Measurements from ENCODE around the gene CMBL. TPM values are rescaled to one million over a fixed set of nuclear protein-coding genes. Genes with fewer than 3 reads are reported as not detected.

The CMBL gene
- total RNA-seq, 2 donors from 2014 or later: 11.2 to 20.3 TPM

DNA sequence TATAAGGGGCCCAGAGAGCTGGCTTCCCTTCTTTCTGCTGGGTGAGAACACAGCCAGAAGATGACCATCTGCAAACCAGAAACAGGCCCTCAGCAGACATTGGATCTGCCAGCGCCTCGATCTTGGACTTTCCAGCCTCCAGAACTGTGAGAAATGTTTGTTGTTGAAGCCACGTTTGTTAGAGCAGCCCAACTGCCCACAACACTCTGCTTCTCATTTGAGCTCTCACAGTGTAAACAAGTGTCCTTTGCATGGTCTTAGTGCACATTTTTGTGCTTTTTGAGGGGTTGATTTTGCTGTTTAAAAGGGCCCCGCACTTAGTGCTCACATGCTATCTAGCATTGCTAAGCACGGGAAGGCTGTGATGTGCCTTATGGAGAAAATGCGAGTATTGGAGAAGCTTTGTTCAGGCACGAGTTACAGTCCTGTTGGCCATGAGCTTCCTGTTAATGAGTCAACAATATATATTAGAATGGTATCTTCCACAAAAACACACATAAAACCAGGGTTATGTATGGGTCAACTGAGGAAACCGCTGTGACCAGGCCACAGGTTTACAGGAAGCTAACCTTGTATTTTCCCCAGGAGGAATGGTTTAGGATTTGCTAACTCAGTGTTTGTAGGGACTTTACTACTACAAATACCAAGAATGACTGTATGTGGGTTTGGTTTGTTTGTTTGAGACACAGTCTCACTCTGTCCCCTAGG, 11.9 kb downstream of the CMBL start:
- 74% methylated on average over 8 of the region's 8 CpGs for WGBS
- Histone ChIP-seq H3K36me3 (no peaks in the 10 kb centered on the region), H3K27ac (no peak overlapping the region), H3K27me3 (replicated peaks; ENCODE audit: insufficient read depth) (no peaks in the 10 kb centered on the region), H3K4me1 (replicated peaks) (no peaks in the 10 kb centered on the region), H3K4me3 (no peak overlapping the region), H3K9me3 (no peaks in the 10 kb centered on the region)
- TF ChIP-seq POLR2AphosphoS5 (IDR thresholded peaks at IDR 0.05) (no peak), POLR2A (IDR thresholded peaks at IDR 0.05) (no peak)
- TF ChIP-seq, protein P1, sequence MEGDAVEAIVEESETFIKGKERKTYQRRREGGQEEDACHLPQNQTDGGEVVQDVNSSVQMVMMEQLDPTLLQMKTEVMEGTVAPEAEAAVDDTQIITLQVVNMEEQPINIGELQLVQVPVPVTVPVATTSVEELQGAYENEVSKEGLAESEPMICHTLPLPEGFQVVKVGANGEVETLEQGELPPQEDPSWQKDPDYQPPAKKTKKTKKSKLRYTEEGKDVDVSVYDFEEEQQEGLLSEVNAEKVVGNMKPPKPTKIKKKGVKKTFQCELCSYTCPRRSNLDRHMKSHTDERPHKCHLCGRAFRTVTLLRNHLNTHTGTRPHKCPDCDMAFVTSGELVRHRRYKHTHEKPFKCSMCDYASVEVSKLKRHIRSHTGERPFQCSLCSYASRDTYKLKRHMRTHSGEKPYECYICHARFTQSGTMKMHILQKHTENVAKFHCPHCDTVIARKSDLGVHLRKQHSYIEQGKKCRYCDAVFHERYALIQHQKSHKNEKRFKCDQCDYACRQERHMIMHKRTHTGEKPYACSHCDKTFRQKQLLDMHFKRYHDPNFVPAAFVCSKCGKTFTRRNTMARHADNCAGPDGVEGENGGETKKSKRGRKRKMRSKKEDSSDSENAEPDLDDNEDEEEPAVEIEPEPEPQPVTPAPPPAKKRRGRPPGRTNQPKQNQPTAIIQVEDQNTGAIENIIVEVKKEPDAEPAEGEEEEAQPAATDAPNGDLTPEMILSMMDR (IDR thresholded peaks at IDR 0.05): no peak
- no peak for DNase-seq (ENCODE audit: low spot score)
- intact Hi-C loops (cut with DNase I): no loop called here

DNA sequence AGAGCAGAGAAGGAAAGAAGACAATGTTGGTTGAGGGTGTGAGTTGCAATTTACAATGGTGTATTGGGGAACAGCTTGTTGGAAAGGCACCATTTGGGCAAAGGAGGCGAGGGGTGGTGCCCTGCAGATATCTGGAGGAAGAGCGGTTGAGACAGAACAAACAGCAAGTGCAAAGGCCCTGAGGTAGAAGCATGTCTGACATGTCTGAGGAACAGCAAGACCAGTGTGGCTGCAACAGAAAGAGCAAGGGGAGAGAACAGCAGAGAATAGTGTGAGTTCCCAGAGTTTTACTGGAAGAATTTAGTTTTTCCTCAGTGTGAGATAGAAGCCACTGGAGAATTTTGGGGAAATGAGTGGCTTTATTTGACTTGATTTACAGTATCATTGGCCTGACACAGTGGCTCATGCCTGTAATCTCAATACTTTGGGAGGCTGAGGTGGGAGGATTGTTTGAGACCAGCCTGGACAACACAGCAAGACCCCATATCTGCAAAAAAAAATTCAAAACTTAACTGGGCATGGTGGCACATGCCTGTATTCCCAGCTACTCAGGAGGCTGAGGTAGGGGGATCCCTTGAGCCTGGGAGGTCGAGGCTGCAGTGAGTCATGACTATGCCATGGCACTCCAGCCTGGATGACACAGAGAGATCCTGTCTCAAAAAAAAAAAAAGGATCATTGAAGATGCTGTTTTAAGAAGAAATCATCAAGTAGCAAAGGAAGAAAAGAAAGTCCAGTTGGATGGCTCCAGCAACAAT, 13.6 kb downstream of the CMBL start:
- no peak overlapping the region for H3K27ac ChIP-seq
- no peak overlapping the region for H3K4me3 ChIP-seq
- H3K4me1 ChIP-seq (replicated peaks): no peaks in the 10 kb centered on the region
- intact Hi-C loops (cut with DNase I): no loop called here
- no peaks in the 10 kb centered on the region for H3K27me3 ChIP-seq (replicated peaks; ENCODE audit: insufficient read depth)
- no peak for DNase-seq (ENCODE audit: low spot score)
- WGBS: 94% methylated on average over 3 of the region's 3 CpGs
- H3K36me3 ChIP-seq: no peaks in the 10 kb centered on the region
- H3K9me3 ChIP-seq: no peaks in the 10 kb centered on the region
- TF ChIP-seq POLR2A (IDR thresholded peaks at IDR 0.05) (no peak), POLR2AphosphoS5 (IDR thresholded peaks at IDR 0.05) (no peak)
- TF ChIP-seq, protein P1 (IDR thresholded peaks at IDR 0.05): no peak

DNA sequence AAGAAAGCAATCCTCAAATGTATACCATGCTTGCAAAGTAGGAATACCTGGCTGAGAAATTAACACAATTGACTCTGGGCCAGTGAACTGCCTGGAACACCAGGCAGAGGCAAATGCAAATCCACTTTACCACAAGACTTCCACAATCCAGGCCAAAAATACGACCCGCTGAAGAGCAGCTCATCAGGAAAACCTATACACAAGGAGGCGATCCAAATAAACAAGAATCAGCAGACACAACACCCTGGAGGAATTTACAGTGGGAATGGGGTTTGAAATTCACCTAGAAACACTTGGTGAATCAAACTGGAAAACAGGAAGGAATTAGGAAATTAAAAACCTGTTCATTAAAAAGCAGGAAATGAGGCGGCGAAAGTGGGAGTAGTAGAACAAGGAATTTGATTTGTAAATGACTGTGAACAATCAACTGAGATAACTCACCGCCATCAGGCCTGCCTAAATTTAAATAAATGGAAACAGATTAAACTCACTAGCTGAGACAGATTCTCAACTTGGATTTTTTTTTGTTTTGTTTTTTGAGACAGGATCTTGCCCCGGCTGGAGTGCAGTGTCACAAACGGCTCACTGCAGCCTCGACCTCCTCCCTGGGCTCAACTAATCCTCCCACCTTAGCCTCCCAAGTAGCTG, 15.9 kb downstream of the CMBL start:
- WGBS: 87% methylated on average over 9 of the region's 9 CpGs
- Histone ChIP-seq H3K36me3 (no peaks in the 10 kb centered on the region), H3K4me3 (no peak overlapping the region), H3K27ac (no peak overlapping the region), H3K9me3 (no peaks in the 10 kb centered on the region), H3K4me1 (replicated peaks) (no peaks in the 10 kb centered on the region), H3K27me3 (replicated peaks; ENCODE audit: insufficient read depth) (no peaks in the 10 kb centered on the region)
- DNase-seq (ENCODE audit: low spot score): no peak
- intact Hi-C loops (cut with DNase I): no loop called here
- no peak for TF ChIP-seq POLR2AphosphoS5 (IDR thresholded peaks at IDR 0.05)
- TF ChIP-seq, protein P1 (IDR thresholded peaks at IDR 0.05): no peak
- TF ChIP-seq POLR2A (IDR thresholded peaks at IDR 0.05): no peak

DNA sequence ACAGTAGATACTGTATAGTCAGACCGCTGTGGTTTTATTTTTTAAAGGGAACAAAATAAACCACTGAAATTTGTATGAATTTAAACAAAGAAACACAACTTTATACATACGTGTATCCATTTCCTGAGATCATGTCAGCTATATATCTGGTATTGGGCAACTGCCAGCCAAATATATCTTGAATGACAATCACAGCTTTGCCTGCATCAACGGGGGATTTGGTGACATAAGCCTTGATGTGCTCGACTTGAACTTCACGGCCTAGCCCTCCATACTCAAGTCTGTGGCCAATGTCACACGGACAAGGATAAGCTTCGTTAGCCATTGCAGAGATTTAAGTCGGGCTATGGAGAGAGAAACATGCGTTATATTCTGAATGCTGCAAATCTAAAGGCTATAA, 17.3 kb downstream of the CMBL start:
- H3K27me3 ChIP-seq (replicated peaks; ENCODE audit: insufficient read depth): no peaks in the 10 kb centered on the region
- H3K9me3 ChIP-seq: no peaks in the 10 kb centered on the region
- TF ChIP-seq POLR2AphosphoS5 (IDR thresholded peaks at IDR 0.05): no peak
- no peak for TF ChIP-seq POLR2A (IDR thresholded peaks at IDR 0.05)
- TF ChIP-seq, protein P1 (IDR thresholded peaks at IDR 0.05): no peak
- DNase-seq (ENCODE audit: low spot score): no peak
- H3K4me3 ChIP-seq: no peak overlapping the region
- no peaks in the 10 kb centered on the region for H3K4me1 ChIP-seq (replicated peaks)
- intact Hi-C loops (cut with DNase I): no loop called here
- H3K27ac ChIP-seq: no peak overlapping the region
- H3K36me3 ChIP-seq: no peaks in the 10 kb centered on the region
- WGBS: 93% methylated on average over 9 of the region's 9 CpGs
